ENCODE results near the gene MANSC4.
A peak's percentile ranks its signal among the peaks of the same experiment; 100 is the strongest.
"Not testable (repeated sequence)": the region's sequence is repeated elsewhere in the genome, so short reads cannot be mapped to it uniquely, and the experiment has no call there.

Gene MANSC4

DNA sequence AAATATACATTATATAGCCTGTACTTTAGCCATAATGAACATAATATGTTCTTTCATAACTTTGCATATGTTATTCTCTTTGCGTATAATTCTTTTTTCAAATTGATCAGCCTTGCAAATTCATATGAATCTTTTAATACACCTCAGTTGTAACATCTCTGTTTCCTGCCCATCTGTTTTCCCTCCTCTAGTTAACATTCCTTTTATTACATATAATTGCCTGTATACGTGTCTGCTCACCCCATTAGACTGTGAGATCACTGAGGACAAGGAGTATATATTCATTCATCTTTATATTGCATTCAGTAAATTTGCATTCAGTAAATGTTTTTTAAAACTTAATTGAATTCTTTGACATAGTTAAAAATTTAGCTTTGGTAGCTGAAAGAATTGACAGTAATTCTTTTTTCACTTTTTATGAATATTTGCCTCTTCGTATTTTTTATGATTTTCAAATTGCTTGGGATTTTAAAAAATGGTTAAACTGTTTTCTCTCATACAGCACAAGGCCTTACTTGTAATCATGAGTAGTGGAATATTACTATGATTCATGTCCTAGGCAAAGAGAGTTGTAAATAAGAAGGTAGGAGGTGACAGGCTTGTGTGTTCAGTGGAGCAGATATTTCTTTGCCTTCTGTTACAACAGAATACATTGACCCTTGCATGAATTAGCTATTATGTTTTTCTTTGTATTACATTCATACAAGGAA is 32.8 kb downstream of the MANSC4 start:
- no peak for DNase-seq

DNA sequence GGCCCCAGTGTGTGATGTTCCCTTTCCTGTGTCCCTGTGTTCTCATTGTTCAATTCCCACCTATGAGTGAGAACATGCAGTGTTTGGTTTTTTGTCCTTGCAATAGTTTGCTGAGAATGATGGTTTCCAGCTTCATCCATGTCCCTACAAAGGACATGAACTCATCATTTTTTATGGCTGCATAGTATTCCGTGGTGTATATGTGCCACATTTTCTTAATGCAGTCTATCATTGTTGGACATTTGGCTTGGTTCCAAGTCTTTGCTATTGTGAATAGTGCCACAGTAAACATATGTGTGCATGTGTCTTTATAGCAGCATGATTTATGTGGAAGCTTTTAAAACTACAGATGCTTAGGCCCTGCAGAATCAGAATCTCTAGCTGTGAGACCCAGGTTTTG is 34.3 kb downstream of the MANSC4 start:
- not testable (repeated sequence) for DNase-seq

DNA sequence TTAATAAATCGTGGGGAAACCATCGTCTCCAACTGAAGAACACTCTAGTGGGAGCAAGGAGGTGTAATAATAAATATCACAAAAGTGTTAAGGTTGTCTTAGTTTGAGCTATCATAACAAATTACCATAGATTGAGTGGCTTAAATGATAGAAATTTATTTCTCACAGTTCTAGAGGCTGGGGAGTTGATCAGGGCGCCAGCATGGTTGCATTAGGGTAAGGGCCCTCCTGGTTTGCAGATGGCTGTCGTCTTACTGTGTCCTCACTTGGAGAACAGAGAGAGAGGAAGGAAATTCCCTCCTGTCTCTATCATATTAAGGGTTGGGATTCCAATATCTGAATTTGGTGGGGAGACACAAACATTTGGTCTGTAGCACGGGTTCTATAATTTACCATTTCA is 36.4 kb downstream of the MANSC4 start:
- no peak for DNase-seq

- not testable (repeated sequence) for DNase-seq
Observed at GRCh38 chr12:27734321-27734720, 45.7 kb downstream of the MANSC4 start.

DNA sequence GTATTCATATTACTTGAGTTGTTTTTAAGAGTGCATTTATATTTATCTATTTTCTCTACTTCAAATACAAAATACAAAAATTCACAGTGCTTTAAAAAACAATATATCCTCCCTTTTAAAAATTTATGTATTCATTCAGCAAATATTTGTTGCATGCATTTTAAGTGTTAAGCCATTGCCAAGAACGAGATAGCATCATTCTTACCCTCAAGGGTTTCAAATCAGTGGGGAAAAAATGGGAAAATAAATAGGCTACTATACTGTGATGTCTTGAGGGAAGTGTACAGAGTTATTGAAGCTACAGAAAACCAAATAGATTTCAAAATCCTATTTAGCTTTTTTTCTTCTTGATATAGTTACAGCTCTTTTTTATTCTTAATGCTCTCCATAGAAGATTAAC is 46.2 kb downstream of the MANSC4 start:
- DNase-seq: no peak

DNA sequence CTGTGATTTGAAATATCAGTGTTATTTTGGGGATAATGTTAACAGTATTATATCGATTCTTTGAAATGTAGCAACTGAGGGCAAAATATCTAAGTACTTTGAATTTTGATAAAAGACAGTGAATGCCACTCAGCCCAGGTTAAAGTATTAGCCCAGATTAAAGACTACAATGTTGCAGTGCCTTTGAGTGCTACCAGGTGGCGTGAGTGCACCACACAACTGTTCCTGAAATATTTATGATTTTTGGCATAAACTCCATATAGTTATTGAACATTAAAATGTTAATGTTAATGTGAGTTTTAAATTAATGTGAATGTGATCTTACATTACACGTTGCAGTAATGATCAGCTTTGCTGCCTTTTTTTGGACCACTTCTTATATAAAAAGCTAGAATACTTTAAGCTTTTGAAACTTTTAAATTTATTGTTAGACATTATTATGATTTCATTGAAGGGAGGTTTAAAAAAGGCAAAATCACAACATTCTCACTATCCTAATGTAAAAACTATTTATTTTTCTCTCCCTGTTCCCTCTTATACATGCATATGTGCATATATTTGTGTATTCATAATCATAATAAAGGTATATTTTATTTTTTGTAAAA is 46.9 kb downstream of the MANSC4 start:
- DNase-seq: peak; percentile 12

GRCh38 chr12:27732281-27732680 is 47.8 kb downstream of the MANSC4 start:
- DNase-seq: no peak

DNA sequence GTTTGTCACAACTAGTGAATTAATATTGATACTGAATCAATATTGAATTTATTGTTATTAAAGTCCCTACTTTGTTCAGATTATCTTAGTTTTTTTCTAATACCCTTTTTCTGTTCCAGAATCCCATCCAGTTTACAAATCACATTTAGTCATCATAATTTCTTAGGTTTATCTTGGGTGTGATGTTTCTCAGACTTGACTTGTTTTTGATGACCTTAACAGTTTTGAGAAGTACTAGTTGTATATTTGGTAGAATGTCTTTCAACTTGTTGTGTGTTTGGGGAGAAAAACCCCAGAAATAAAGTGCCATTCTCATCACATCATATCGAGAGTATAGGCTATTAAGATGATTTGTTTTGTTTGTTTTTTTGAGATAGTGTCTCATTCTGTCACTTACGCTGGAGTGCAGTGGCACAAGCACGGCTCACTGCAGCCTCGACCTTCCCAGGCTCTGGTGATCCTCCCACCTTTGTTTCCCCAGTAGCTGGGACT is 49.9 kb downstream of the MANSC4 start:
- DNase-seq: no peak

DNA sequence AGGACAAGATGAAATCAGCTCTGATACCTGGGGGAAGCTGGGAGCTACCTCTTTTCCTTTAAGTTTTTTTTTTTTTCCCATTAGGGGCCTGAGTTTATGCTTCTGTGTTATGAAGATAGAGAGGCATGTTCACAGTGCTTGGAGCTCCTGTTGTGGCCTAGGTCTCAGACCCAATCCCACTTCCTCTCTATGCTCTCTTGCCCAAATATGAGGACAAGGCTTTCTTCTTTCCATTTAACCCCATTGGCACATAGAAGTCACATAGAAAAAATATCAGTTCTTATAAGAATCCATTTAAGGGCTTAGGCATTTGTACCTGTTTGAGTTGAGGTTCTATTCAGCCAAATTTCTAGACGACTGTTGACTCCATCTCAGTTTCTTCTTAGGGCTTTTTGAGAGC is 56.8 kb downstream of the MANSC4 start:
- no peak for DNase-seq
